HG02943 (cell line): Measurements from ENCODE around the gene DPF1.

Experiments
- ATAC-seq: cut with Tn5 transposase; IDR thresholded peaks from one replicate; pipeline ENCODE4 v1.9.1; 2021; ENCODE audit warnings: mild to moderate bottlenecking, low read depth, moderate library complexity; ENCODE audit not compliant: unreplicated experiment

Gene DPF1

DNA sequence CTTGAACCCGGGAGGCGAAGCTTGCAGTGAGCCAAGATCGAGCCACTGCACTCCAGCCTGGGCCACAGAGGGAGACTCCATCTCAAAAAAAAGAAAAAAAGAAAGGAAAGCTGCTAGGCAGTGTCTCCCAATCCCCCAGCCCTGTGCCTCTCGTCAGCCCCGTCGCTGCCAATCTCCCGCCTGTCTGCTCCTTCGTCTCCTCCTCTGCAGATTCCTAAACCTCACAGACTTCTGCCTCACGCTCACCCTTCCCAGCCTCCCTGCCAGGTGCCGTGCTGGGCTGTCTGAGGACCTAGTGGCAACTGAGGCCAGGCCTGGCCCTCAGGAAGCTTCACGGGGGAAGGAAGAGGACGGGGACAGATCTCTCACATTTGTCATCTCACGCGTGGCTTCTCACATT, 21.5 kb downstream of the DPF1 start:
- ATAC-seq: no peak

DNA sequence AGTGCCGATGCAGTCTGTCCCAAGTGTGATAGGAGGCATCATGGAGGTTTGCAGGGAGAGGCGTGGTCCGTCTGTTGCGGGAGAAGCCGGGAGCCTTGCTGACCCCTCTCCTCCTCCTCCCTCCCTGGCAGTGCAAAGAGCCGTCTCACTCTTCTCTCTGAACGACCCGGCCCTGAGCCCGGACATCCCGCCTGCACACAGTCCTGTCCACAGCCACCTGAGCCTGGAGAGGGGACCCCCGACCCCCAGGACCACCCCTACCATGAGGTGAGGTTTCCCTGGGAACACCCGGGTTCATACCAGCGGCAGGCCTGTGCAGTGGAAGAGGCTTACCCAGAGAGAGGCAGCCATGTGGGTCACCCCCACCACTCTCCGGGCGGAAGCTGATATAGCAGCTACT, 22.3 kb downstream of the DPF1 start:
- no peak for ATAC-seq

DNA sequence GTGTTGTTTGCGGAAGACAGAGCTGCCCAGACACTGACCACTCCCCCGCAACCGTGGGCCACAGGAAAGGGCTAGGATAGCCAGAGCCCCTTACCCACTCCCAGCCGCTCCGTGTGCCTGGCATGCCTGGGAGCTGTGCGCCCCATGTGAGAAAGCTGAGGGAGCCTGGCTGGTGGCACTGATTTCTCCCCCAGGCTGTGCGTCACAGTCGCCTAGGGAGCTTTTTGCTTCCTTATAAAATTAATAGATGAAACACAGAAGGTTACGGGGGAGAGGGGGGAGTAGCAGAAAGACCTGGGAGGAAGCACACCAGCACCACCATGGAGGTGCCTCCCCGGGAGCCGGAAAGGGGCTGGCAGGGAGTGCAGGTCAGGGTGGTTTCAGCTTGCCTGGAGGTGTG, 24.7 kb downstream of the DPF1 start:
- ATAC-seq: no peak

DNA sequence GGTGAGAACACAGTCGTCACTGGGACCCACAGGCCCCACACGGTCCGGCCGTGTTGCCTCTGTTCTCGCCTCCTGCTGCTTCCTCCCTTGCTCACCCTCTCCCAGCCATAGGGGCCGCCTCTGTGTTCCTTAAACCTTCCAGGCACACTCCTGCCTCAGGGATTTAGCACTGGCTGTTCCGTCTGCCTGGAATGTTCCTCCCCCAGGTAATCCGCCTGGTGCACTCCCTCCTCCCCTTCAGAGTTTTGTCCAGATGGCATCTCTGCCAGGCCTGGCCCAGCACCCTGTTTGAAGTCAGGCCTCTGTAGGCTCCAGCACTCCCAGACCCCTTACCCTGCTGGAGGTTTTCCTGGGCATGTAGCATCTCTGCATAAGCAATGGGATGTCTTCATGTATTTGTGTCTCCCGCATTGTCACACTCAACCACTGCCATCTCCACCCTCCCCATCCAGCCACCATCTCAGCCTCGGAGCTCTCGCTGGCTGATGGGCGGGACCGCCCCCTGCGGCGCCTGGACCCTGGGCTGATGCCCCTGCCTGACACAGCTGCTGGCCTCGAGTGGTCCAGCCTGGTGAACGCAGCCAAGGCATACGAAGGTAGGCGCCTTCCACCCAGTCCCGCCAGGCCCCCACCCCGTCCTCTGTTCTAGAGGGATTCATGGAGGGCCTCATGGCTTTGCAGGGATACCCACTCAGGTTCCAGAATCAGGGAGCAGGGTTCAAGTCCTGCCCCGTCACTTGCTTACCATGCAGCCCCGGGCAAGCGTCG, 25.9 kb downstream of the DPF1 start:
- no peak for ATAC-seq

DNA sequence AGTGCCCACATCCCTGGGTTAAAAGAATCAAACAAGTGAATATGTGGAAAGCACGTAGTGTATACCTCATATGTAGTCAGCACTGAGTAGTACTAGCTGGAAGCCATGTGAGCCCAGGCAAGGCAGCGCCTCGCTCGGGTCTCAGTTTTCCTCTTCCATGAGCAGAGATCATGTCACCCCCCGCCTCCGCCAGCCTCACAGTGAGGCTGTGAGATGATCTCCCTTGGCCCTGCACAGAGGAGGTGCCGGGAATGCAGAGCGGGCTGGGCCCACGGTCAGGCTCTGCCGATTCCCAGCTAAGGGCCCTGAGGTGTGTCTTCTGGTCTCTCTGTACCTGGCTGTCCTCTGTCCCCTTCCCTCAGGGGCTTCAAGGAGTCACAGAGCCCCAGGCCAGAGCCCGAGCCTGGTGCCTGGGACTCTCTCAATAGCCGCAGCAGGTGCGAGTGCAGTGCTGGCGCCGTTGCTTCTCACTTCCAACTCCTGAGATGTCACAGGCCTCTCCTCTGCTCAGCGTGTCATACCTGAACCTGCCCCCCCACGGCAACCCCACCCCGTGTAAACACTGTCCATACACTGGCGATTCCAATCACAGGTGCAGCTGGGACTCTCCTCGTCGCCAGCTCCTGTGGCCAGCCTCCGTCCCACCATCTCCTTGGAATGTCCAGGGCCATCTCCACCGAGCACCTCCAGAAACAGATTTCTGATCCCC, 26.9 kb downstream of the DPF1 start:
- ATAC-seq: no peak

DNA sequence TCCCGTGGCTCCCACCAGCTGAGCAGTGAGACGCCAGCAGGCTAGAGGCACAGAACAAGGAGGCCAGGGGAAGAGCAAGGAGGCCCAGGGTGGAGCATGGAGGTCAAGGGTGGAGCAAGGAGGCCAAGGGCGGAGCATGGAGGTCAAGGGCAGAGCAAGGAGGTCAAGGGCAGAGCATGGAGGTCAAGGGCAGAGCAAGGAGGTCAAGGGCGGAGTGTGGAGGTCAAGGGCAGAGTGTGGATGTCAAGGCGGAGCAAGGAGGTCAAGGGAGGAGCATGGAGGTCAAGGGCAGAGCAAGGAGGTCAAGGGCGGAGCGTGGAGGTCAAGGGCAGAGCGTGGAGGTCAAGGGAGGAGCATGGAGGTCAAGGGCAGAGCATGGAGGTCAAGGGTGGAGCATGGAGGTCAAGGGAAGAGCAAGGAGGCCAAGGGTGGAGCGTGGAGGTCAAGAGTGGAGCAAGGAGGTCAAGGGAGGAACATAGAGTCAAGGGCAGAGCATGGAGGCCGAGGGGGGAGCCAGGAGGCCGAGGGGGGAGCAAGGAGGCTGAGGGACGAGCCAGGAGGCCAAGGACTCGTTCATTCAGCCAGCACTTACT, 27.7 kb downstream of the DPF1 start:
- no peak for ATAC-seq

DNA sequence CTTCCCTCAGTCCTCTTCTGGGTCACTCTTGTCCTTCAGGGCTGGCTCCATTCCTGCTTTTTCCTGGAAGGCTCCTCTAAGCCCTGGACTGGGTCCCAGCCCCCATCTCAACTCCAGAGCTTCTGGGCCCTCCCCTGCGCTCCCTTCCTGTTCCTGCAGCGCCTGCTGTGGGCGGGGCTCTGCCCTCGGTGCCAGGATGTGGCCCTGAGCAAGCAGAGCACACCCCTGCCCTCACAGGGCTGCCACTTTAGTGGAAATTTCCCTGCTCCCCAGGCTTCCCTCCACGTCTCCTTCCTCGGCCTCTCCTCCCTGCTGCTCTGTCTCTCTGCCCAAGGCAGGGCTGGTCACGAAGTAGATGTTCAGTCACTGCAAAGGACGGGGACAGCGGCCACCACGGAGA, 28.8 kb downstream of the DPF1 start:
- ATAC-seq: no peak

DNA sequence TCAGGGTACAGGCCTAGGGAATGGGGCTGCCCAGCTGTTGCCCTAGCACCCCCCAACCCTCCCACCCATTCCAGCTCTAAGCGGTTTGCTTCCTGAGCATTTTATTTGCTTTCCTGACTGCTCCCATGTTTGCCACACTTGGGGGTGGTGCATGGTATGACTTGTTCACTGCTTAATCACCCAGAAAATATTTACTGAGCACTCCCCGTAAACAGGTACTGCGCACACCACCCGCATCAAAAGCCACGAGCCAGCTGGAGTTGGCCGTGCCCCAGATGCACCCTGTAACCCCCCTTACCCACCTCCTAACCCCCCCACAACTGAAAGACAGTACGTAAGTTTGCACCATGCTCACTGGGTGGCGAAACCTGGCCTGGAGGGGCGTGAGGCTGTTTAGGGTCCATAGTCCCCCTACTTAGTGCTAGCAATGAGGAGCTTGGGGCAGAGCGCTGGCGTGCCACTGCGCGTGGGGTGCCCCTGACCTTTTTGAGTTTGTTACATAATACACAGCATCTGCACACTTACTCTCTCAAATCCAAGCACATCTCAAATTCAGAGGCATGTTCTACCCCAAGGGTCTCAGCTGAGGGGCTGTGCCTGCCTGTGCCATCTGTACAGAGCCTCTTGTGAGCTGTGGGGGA, 29.8 kb downstream of the DPF1 start:
- no peak for ATAC-seq

DNA sequence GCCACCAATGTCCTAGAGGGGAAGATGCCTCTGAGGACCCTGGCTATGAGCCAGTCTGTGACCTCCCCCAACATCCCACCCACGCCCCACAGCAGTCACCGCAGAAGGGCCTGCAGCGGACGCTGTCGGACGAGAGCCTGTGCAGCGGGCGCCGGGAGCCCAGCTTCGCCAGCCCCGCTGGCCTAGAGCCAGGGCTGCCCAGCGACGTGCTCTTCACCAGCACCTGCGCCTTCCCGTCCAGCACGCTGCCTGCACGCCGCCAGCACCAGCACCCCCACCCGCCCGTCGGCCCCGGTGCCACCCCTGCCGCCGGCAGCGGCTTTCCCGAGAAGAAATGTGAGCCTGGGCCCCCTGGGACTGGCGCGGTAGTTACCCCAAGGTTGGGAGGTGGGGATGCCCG, 30.6 kb downstream of the DPF1 start:
- no peak for ATAC-seq

DNA sequence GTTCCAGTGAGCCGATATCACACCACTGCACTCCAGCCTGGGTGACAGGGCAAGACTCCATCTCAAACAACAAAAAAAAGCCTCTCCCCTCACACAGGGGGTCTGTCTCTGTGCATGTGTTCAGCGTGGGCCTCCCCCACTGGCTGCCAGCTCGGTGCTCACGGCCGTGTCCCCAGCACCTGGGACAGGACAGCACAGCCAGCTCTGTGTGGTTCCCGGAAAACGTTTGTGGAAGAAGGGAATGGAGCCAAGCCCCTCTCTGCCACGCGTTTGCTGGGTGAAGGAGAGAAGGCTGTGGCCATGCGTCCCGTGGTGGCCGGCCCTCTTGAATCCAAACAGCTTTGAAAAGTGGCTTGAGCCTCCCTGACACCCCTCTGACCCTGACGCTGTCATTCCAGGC, 32.3 kb downstream of the DPF1 start:
- no peak for ATAC-seq

DNA sequence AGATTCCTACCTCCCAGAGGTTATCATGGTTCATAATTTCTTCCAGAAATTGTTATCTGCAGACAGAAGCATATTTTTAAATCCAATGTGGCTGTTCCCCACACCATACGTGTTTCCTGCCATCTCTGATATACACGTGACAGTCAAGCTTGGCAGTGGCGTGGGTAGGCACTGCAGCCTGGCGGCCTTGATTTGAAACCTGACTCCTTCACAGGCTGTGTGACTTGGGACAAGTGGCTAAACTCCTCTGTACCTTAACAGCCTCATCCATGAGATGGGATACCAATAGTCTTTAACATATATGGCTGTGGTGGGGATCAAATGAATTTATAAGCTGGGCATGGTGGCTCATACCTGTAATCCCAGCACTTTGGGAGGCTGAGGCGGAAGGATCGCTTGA, 33.2 kb downstream of the DPF1 start:
- no peak for ATAC-seq

DNA sequence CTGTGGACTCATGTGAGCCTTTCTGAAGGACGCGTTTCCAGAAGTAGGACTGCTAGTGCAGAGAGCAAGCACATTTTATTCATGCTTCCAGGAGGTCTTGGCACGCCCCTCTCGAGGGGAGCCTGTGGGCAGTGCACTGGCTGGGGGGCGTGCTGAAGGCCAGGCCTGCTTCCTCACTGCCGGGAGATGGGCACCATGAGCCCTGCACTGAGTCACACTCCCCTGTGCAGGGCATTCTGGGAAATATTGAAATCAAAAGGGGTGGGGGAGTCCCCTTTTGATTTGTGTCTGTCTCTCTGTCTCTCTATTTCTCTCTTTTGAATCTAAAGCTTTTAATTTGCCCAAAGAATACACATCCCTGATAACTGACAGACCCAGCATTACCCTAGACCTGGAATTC, 34.0 kb downstream of the DPF1 start:
- no peak for ATAC-seq

DNA sequence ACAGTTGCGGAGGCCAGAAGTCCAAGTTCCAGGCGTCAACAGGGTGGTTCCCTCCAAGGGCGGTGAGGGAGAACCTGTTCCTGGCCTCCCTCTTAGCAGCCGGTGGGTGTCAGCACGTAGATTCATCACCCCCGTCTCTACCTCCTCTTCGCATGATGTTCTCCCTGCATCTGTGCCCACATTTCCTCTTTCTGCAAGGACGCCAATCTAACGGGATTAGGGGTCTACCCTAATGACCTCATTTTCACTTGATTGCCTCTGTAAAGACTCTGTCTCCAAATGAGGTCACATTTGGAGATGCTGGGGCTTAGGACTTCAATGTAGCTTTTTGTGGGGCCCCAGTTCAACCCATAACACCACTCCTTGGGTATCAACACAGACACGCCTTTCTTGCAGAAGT, 38.5 kb downstream of the DPF1 start:
- ATAC-seq: no peak

DNA sequence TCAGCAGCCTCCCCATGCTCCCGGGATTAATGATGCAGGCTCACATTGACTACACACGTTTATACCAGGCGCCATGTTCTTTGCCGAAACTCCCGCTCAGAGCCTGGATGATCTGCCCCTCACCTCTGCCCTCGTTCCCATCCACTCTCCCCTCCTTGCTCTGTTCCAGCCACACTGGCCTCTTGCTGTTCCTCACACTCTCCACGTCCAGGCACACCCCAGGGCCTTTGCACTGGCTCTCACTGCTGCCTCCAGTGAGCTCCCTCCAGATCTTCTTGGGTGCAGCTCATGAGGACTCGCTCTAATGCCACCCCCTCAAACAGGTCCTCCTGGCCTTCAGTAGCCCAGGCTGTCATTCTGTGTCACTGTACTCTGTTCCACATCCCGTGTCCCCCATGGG, 39.2 kb downstream of the DPF1 start:
- ATAC-seq: no peak

DNA sequence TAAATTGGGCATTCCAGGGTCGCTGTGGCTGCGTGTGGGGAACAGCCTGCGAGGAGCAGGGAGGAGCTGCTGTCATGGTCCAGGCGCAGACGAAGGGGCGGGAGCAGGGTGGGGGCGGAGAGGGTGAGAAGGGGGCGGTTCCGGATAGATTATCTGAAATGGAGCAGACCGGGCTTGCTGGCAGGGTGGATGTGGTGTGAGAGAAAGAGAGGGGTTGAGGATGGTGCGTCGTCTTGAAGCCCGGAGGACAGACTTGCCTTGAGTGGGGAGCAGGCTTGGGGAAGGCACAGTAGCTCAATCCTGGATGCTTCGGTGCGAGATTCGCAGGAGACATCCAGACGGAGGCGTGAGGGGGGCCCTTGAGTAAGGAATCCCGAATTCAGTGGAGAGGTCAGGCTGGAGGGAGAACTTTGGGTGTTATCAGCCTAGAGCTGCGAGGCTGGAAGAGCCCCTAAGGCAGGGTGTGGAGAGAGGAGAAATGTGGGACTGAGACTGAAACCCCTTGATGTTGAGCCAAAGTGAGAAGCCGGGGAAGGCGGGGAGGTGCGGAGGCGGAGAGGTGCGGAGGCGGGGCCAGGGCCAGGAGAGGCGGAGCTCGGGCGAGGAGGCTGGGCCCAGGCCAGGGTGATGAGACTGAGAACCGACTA, 40.6 kb downstream of the DPF1 start:
- no peak for ATAC-seq

DNA sequence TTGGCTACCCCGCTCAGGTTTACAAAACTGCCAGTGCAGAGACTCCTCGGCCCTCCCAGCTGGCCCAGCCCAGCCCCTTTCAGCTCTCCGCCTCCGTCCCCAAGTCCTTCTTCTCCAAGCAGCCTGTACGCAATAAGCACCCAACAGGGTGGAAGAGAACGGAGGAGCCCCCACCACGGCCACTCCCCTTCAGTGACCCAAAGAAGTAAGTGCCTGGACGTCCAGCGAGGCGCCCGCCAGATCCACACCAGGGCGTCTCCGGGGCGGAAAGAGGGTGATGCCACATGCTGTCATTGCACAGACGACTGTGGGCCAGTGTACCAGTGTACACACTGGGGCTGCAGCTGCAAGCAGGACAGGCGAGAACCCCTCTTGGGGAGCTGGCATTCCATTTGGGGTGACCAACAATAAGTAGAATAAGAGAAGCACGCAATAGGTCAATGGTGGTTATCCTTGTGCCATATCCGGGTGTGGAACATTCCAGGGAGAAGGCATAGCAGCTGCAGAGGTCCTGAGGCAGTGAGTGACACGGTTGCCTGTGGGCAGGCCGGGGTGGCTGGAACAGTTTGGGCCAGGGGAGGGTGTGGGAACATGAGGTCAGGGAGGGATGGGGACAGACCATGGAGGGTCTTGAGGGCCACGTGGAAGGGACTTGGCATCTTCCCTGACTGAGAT, 41.3 kb downstream of the DPF1 start:
- no peak for ATAC-seq

DNA sequence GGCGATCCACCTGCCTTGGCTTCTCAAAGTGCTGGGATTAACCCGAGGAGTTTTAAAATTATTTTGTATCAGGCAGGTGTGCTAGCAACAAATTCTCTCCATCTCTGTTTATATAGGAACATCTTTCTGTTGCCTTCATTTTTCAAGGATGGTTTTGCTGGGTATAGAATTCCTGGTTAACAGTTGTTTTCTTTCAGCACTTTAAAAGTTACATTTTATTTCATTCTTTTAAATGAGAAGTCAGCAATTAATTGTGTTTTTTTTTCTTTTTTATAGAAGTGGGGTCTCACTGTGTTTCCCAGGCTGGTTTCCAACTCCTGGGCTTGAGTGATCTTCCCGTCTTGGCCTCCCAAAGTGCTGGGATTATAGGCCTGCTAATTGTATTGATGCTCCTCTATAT, 44.0 kb downstream of the DPF1 start:
- no peak for ATAC-seq

DNA sequence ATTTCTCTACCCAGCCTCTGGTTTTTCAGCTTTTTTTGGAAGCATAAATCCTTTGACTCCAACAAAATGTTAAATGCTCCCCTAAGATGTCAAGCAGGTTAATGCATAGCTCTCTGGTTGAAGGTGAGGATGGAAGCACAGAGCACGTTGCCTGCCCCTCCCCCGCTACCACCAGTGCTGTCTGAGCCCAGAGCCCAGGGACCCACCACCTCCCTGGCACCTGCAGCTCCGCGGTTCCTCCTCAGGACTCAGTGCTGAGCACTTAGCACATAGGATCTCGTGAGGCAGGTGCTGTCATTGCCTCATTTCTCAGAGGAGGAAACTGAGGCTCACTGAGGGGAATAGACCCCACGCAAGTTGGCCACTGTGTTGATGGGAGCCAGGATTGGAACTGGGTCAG, 48.6 kb downstream of the DPF1 start:
- ATAC-seq: no peak

DNA sequence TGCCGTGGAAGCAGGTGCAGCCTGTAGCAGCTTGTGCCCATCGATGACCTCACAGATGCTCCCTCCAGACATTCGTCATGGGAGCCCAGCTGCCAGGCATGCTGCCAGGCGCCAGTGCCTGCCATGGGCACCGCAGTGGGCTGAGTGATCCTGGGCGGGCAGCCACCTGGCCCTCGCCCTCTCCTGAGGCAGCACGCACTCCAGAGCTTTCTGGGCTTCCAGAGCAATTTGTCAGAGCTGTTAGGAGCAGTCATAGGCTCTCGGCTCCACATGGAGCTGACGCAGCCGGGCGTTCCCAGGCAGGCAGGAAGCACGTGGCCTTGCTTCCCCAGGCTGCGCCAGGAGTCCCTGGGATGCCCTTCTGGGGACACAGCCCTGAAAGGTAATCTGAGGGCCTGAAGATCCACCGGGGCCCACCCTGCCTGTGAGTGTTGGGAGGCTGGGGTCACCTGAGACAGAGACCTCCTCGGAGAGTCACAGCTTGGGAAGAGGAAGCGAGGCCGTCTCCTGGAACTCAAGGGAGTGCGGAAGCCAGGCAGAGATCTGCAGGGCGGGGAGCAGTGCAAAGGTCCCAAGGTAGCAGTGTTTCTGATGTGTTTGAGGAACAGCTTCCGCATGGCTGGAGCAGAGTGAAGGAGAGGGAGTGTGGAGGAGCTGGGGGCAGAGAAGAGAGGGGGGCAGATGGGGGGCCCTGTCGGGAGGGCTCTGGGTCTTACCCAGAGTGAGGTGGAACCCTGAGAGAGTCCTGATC, 50.6 kb downstream of the DPF1 start:
- ATAC-seq: no peak

DNA sequence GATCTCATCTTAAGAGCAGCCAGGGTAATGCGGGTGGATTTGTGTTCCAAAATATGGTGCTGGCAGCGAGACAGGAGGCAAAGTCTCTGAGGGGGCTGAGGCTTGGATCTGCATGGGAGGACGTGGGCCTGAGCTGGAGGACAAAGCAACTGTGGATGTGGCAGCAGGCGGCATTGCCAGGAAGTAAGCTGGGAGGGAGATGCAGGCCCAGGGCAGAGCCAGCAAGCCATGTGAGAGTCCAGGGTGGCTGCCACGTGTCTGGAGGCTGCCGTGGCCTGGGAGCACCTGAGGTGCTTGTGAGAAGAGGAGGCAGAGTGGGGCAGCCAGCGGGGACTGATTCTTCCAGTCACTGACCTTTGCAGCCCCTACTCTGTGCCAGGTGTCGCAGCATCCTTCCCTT, 52.0 kb downstream of the DPF1 start:
- no peak for ATAC-seq
